T-helper 1 cell treated with Interleukin-12 subunit alpha and Interleukin-12 subunit beta and Interleukin-4 antibody, amounts not matched to agents 30 μg/mL and 1 μg/mL, for 36 hours (primary cell): ENCODE results near the gene MCTP2.

Experiments used
- H3K27ac Mint-ChIP-seq: one replicate; pipeline ENCODE4 v1.8.0; 2021; ENCODE audit warnings: mild to moderate bottlenecking, mixed read lengths
- H3K27me3 Mint-ChIP-seq: one replicate; pipeline ENCODE4 v1.8.0; 2021; ENCODE audit warnings: low read depth, mixed read lengths
- H3K36me3 Mint-ChIP-seq: one replicate; pipeline ENCODE4 v1.8.0; 2021; ENCODE audit warnings: low read depth, mixed read lengths
- H3K4me1 Mint-ChIP-seq: one replicate; pipeline ENCODE4 v1.8.0; 2021; ENCODE audit warnings: low read depth, mixed read lengths
- H3K4me3 Mint-ChIP-seq: one replicate; pipeline ENCODE4 v1.8.0; 2021; ENCODE audit warnings: mild to moderate bottlenecking, moderate library complexity, mixed read lengths
- H3K9me3 Mint-ChIP-seq: one replicate; pipeline ENCODE4 v1.8.0; 2021; ENCODE audit warnings: mixed read lengths

Gene MCTP2

DNA sequence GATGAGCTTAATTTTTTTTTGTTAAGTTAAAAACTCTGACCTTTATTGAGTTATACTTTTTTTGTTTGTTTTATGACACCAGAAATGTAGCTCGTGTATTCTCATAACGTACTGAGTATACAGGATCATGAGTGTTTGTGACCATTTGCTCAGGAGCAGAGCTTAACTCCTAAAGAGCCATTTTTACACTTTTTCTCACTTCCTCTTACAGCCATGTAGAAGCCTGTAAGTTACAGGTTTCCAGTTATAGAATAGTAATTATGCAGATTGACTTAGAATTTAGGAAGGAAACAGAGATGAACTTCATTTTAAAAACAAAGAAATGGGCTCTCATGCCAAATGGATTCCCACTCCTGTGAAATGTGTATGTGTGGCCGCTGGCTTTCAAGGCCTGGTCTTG is 151.7 kb downstream of the MCTP2 start:
- H3K4me3 Mint-ChIP-seq = no peak overlapping the region
- peaks cover 14% of the 10 kb centered on the region for H3K4me1 Mint-ChIP-seq
- H3K27me3 Mint-ChIP-seq = no peaks in the 10 kb centered on the region
- H3K36me3 Mint-ChIP-seq = peaks cover 40% of the 10 kb centered on the region
- H3K9me3 Mint-ChIP-seq = no peaks in the 10 kb centered on the region
- no peak overlapping the region for H3K27ac Mint-ChIP-seq

DNA sequence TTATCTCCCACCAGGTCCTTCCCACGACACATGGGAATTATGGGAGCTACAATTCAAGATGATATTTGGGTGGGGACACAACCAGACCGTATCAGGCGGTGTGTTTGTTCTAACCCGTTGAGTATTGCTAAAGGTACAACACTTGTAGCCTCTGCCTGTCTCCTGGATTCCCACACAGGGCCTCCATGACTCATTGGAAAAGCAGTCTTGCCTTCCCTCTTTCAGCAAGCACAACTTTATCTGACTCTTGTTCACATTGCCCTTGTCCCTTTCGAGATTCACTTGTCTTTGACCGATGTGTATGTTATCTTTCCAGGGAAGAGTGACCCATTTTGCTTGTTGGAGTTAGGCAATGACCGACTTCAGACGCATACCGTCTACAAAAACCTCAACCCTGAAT is 152.3 kb downstream of the MCTP2 start:
- Mint-ChIP-seq H3K4me3 (no peak overlapping the region), H3K9me3 (no peaks in the 10 kb centered on the region), H3K4me1 (peaks cover 20% of the 10 kb centered on the region), H3K27me3 (no peaks in the 10 kb centered on the region), H3K27ac (no peak overlapping the region), H3K36me3 (peaks cover 40% of the 10 kb centered on the region)

DNA sequence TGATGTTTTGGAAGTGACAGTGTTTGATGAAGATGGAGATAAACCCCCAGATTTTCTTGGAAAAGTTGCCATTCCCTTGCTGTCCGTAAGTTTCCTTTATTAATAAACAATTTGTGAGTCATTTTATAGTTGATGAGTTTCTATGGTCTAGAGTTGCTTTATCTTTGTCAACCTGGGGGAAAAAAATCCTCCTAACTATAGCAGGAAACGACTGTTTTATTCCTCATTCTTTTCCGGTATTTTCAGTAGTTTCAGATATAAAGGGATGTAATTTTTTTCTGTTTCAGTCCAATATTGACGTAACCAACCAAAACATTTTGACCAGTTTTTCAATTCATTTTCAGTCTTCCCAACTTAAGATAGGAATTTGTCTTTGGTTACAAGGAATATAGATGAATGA is 154.1 kb downstream of the MCTP2 start:
- no peak overlapping the region for H3K4me3 Mint-ChIP-seq
- no peaks in the 10 kb centered on the region for H3K27me3 Mint-ChIP-seq
- H3K36me3 Mint-ChIP-seq = peaks cover 36% of the 10 kb centered on the region
- H3K9me3 Mint-ChIP-seq = no peaks in the 10 kb centered on the region
- H3K4me1 Mint-ChIP-seq = peaks cover 28% of the 10 kb centered on the region
- no peak overlapping the region for H3K27ac Mint-ChIP-seq

DNA sequence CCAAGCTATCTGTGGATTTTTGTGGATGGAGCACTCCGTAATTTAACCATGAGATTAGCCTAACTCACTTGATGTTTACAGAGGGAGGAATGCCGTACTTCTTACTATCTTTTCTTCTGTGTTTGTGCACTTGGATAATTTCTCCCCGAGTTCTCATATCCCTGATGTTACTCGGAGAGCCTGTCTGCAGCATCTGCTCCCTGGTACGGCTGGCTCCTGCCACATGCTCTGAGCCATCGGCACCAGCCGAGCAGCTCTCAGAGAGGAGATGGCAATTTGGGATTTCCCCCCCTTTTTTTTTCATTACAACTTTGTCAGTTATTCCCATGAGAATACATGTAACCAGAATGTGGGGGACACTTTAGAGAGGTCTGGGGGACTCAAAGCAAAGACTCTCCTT is 155.0 kb downstream of the MCTP2 start:
- H3K36me3 Mint-ChIP-seq = peaks cover 36% of the 10 kb centered on the region
- H3K9me3 Mint-ChIP-seq = no peaks in the 10 kb centered on the region
- H3K4me1 Mint-ChIP-seq = peaks cover 28% of the 10 kb centered on the region
- no peaks in the 10 kb centered on the region for H3K27me3 Mint-ChIP-seq
- H3K4me3 Mint-ChIP-seq = no peak overlapping the region
- no peak overlapping the region for H3K27ac Mint-ChIP-seq

DNA sequence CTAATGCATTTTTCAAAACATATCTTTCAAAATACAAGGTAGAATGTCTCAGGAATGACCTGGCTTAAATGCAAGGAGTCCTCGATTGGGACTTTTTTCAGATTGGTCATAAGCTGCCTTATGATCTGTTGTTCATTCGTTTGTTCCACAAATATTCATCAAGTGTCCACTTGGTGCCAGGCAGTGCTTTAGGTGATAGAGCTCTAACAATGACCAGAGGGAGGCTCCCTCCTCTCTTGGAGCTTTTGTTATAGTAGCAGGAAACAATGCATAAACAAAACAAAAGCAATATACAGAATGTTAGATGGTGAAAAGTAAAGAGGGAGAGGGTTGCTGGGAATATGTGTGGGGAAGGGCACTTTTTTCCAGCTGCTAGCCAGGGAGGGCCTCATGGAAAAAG is 156.1 kb downstream of the MCTP2 start:
- peaks cover 32% of the 10 kb centered on the region for H3K36me3 Mint-ChIP-seq
- peaks cover 28% of the 10 kb centered on the region for H3K4me1 Mint-ChIP-seq
- H3K9me3 Mint-ChIP-seq = no peaks in the 10 kb centered on the region
- H3K27ac Mint-ChIP-seq = peak overlapping the region; percentile 86
- H3K27me3 Mint-ChIP-seq = no peaks in the 10 kb centered on the region
- peak overlapping the region; percentile 68 for H3K4me3 Mint-ChIP-seq

DNA sequence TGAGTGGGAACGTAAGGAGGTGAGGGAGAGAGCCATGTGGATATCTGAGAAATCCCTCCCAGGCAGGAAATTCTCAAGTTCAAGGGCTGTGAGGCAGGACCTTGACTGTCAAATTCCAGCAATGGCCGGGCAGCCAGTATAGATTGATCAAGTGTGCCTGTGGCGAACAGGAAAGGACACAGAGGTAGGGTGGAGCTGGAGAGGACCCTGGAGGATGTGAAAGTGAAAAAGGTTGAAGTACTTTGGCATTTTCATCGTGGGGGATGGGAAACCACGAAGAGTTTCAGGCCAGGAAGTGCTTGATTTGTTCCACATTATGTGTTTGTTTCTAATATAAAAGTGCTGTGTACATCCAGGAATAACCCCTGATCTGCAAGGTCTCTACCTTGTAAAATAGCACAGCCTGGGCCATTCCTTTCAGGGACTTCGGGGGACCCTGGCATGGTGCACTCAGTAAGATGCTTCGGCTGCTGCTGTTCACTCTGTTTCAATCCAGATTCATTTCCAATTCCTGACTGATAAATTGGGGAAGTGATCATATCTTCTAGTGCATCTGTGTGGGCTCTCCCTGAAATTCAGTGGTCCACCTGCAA is 156.6 kb downstream of the MCTP2 start:
- Mint-ChIP-seq H3K4me3 (peak overlapping the region; percentile 68), H3K4me1 (peaks cover 28% of the 10 kb centered on the region)

DNA sequence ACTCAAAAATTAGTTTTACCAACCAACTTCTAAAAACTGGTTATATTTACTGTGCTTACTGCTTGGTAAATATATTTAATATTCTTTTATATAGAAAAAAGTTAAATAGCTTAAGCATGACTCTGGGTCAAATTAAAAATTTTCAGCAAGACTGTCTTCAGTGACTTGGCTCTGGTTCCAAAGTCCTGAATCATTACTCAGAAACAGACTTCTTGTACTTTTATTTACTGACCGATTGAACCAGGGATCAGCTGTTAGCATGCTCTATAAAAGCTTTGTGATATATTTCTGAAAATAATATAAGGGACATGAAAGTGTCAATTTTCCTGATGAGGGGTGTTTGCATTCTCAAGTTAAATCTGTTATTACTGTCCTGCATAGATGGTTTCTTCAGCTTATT is 164.3 kb downstream of the MCTP2 start:
- no peak overlapping the region for H3K4me3 Mint-ChIP-seq
- H3K27ac Mint-ChIP-seq = no peak overlapping the region
- peaks cover 22% of the 10 kb centered on the region for H3K36me3 Mint-ChIP-seq
- no peaks in the 10 kb centered on the region for H3K4me1 Mint-ChIP-seq
- no peaks in the 10 kb centered on the region for H3K9me3 Mint-ChIP-seq
- no peaks in the 10 kb centered on the region for H3K27me3 Mint-ChIP-seq

More for the DNA sequence above, 156.6 kb downstream of the MCTP2 start:
- Mint-ChIP-seq H3K27ac (peak overlapping the region; percentile 86), H3K27me3 (no peaks in the 10 kb centered on the region), H3K9me3 (no peaks in the 10 kb centered on the region), H3K36me3 (peaks cover 32% of the 10 kb centered on the region)

DNA sequence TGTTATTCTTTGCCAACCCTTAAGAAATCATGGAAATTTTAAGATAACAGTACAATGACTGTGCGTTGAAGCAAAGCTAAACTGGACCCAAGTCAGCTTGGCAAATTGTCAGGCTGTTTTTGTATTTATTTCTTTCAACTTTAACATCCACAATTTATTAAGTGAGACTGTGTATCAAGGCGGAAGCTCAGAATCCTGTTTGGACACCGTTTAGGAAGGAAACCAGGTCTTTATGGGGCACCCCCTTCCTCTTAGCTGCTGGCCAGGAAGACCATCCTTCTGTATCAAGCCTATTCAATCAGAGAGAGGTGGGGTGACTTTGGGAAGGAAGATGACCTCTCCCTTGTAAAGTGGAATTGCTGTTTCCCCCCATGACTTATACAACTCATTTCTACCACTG is 166.0 kb downstream of the MCTP2 start:
- no peak overlapping the region for H3K27ac Mint-ChIP-seq
- H3K9me3 Mint-ChIP-seq = no peaks in the 10 kb centered on the region
- H3K4me1 Mint-ChIP-seq = no peaks in the 10 kb centered on the region
- H3K4me3 Mint-ChIP-seq = no peak overlapping the region
- H3K27me3 Mint-ChIP-seq = no peaks in the 10 kb centered on the region
- peaks cover 23% of the 10 kb centered on the region for H3K36me3 Mint-ChIP-seq

DNA sequence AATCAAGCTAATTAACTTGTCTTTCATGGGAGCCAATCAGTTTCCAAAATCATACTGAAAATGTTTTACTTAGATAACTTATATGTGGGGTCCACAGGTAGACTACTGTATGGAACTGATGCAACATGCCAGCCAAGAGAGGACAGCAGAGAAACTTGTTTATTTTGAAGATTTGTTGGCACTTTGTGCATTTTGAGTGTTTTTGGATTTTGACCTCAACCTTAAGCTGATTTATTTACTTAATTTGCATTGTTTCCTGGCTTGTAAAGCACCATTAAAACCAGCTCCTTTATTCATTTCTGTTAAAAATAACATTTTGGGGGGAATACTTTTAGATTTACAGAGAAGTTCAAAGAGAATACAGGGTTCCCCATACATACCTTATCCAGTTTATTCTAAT is 166.6 kb downstream of the MCTP2 start:
- Mint-ChIP-seq H3K36me3 (peaks cover 28% of the 10 kb centered on the region), H3K4me1 (no peaks in the 10 kb centered on the region), H3K27ac (no peak overlapping the region), H3K9me3 (no peaks in the 10 kb centered on the region), H3K27me3 (no peaks in the 10 kb centered on the region), H3K4me3 (no peak overlapping the region)

DNA sequence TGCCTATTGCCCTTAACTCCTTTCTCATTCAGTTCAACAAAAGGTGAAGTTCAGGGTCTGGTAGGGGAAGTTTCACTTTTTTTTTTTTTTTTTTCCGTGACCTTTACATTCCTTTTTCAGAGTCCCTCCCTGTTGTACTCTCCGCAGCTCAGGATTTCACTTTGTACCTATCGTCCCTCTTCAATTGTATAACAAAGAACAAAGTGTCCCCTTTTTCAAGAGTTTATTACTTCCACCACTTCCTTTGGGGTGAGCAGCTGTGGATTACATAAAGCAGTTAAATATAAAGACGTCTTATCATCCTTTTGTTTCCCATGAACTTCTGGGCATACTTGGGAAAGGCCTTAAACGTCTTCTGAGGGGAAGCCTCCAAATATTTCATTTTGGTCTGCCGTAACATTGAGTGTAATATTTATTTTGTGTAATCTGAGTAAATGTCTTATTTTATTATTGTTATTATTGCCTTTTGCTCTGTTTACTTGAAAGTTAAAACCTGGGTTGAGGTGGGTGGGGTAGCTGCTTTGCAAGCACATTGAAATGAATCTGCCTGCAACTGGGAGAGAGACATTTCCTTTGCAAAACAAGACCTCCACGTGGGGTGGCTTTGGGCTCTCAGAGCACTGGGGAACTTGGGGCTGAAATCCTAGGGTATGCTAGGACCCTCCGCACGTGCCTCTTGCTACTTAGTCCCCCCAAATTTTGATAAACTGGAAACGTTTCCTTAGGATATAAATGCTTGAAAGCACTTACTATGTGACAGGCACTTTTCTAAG is 169.4 kb downstream of the MCTP2 start:
- peaks cover 43% of the 10 kb centered on the region for H3K36me3 Mint-ChIP-seq
- H3K4me3 Mint-ChIP-seq = no peak overlapping the region

DNA sequence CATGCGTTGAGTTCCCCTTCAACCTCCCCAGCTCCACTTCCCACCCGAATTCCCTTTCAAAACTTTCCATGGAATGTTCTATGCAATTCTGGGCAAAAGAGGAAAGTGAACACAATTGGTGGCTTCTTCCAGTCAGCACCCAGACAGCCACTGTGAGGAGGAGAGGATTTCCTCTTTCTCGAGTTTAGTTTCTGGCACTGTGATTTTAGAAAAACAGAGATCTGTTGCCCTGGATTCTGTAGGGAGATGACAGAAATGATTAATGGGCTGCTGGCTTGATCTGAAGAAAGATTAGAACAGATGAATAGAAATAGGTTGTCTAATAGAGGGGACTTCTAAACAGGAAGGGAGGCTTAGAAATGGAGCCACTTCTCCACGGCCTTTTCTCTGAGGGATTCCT is 172.0 kb downstream of the MCTP2 start:
- H3K27ac Mint-ChIP-seq = no peak overlapping the region
- no peaks in the 10 kb centered on the region for H3K27me3 Mint-ChIP-seq
- H3K36me3 Mint-ChIP-seq = peaks cover 37% of the 10 kb centered on the region
- H3K9me3 Mint-ChIP-seq = no peaks in the 10 kb centered on the region
- H3K4me3 Mint-ChIP-seq = no peak overlapping the region
- peaks cover 6% of the 10 kb centered on the region for H3K4me1 Mint-ChIP-seq

More for the DNA sequence above, 169.4 kb downstream of the MCTP2 start:
- Mint-ChIP-seq H3K27ac (no peak overlapping the region), H3K27me3 (no peaks in the 10 kb centered on the region), H3K4me1 (peaks cover 6% of the 10 kb centered on the region), H3K9me3 (no peaks in the 10 kb centered on the region)

DNA sequence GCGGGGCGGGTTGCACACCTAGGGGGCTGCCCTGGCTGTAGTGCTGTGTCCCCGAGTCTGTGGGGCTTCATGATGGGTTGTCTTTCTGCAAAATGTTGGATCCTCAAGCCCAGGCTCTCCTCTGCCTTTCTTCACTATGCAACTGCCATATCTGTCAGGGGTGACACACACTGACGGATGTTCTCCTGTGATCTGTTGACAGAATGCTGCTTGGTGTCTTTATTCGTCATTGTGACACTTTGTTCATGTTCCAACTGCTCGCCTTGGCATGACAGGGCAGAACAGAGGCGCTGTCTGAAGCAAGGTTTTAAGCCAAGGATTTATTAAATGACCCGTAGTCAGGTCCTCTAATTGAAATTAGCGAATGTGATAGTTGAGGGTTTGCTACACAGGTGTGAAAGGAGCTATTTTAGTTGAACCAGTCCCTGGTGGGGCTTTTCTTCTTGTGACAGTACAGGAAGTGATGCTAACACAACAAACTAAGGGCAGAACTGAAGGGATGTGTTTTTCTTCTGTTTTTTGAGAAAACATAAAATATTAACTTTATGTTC is 173.4 kb downstream of the MCTP2 start:
- Mint-ChIP-seq H3K9me3 (no peaks in the 10 kb centered on the region), H3K27me3 (no peaks in the 10 kb centered on the region), H3K4me1 (peaks cover 6% of the 10 kb centered on the region), H3K27ac (no peak overlapping the region), H3K36me3 (peaks cover 37% of the 10 kb centered on the region), H3K4me3 (no peak overlapping the region)

DNA sequence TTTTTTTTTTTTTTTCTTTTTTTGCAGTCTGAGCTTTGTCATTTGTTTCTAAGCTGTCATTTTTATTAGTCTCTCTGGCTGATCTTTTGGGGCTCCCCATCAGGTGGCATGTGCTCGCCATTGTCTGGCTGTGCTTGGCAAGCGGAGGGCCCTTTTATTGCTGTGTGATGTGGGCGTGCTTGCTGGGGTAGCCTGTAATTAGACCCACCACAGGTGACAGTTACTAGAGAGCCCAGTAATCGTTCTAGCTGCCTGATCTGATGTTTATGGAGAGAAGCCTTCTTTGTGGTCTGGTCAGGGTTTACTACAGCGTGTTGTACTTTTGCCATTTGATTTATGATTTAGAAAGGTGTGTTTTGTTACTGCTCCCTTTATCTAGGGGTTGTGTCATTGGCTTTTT is 179.9 kb downstream of the MCTP2 start:
- H3K27ac Mint-ChIP-seq = no peak overlapping the region
- H3K27me3 Mint-ChIP-seq = no peaks in the 10 kb centered on the region
- H3K4me1 Mint-ChIP-seq = peaks cover 5% of the 10 kb centered on the region
- H3K4me3 Mint-ChIP-seq = no peak overlapping the region
- H3K9me3 Mint-ChIP-seq = no peaks in the 10 kb centered on the region
- H3K36me3 Mint-ChIP-seq = peaks cover 18% of the 10 kb centered on the region

DNA sequence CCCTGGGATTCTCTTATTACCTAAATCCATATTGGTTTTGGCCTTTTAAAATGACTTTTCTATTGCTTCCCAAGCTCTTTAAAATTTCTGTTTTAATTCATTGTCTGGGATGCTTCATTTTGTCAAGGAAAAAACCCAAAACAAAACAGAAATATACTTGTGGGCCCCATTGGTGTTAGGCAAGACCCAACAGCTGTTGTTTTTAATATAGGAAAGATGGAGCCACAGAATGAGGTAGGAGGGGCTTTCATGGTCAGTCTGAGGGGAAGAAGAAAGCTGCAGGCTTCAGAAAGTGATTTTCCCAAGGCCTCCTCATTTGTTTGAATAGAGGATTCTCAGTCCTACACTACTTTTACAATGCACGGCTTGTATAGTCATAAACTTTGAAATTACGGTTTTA is 180.5 kb downstream of the MCTP2 start:
- Mint-ChIP-seq H3K36me3 (peaks cover 20% of the 10 kb centered on the region), H3K27ac (no peak overlapping the region), H3K4me1 (peaks cover 5% of the 10 kb centered on the region), H3K4me3 (no peak overlapping the region), H3K27me3 (no peaks in the 10 kb centered on the region), H3K9me3 (no peaks in the 10 kb centered on the region)
